Hypothalamus (tissue), 51 donors: Measurements from ENCODE around the gene LRCH3.
A peak's percentile ranks its signal among the peaks of the same experiment; 100 is the strongest.

Experiments used
- DNase-seq, 51 donors: peaks; one replicate each; lab custom pipeline; 2025; lab: John Stamatoyannopoulos, UW

The LRCH3 gene

GRCh38 chr3:197833930-197834715 is 43.1 kb downstream of the LRCH3 start:
- no peak for DNase-seq

- DNase-seq: no peak
Measured at GRCh38 chr3:197835509-197835908, 44.5 kb downstream of the LRCH3 start.

- DNase-seq: no peak
Measured at GRCh38 chr3:197836244-197836643, 45.2 kb downstream of the LRCH3 start.

DNA sequence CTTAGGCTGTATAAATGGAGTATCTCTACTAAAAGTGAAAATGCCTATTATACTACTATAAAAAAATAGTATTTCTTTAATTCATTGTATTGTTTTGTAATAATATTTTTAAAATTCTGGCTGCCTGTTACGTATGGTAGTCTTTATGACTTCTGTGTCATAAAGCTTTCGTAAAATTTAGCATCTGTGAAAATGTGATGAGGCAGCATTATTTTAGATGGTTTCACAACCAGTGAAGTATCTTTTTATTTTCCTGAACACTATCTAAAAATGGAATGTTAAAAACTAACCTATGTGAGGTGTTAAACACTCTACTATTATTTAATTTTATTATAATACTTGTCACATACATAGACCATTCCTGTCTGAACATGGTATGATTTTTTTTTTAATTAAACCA is 46.2 kb downstream of the LRCH3 start:
- no peak for DNase-seq

DNA sequence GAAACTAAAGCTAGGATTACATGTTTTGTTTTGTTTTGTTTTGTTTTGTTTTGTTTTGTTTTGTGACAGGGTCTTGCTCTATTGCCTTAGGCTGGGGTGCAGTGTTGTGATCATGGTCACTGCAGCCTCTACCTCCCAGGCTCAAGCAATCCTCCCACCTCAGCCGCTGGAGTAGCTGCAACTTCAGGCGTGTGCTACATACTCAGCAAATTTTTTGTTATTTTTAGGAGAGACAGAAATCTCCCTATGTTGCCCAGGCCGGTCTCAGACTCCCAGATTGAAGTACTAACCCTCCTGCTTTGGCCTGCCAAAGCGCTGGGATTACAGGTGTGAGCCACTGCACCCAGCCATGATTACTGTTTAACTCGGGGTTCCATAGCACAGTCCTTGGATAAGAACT is 50.7 kb downstream of the LRCH3 start:
- DNase-seq: no peak

DNA sequence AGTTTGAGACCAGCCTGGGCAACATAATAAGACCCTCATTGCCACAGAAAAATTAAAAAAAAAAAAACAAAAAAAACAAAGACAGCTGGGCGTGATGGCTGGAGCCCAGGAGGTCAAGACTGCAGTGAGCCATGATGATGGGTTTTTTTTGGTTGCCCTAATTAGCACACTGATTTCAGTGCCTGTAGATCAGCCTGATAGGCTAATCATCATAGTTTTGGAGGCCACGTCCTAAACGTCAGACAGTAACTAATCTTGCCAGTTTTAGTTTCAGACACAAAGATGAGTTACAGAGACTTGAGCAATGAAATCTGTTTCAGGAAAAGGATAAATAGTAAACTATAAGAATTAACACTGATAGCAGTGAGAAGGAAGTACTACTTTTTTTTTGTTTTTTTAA is 55.4 kb downstream of the LRCH3 start:
- DNase-seq: no peak

- peak in 3 of 51 donors; percentile 1 to 46 (median 10) for DNase-seq
Measured at GRCh38 chr3:197847866-197848401, 56.9 kb downstream of the LRCH3 start.

DNA sequence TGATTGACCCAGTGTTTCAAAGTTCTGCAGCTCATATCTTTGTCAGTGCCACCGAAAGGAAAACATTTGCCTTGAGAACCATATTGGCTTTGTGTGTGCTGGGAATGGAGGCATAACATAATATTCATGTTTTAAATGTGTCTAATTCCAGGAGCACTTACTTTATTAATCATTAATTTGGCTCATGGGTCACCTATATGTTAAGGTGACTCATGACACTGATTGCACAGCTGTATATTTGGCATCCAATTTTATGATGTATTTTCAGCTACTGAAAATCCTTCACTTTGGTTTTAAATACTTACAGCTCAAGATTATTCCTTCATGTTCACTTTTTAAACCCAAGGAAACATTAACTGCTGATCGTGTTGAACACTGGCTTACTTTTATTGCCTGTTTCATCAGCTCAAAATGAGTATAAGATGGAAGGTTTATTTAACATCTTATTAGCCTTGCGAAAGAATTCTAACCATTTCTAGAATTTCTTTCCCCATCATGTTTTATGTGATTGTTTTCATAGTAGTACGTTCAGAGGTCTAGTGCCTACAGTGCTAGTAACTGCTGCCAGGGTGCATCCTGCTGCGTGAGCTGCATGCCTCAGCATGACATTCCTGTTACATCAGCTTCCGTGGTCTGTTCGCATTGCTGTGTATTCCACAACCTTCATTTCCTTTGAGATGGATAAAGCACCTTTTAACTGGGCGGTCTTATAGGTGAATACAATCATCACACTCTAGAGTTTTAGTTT is 63.7 kb downstream of the LRCH3 start:
- DNase-seq: no peak

- DNase-seq: no peak
Measured at GRCh38 chr3:197855571-197855970, 64.5 kb downstream of the LRCH3 start.

DNA sequence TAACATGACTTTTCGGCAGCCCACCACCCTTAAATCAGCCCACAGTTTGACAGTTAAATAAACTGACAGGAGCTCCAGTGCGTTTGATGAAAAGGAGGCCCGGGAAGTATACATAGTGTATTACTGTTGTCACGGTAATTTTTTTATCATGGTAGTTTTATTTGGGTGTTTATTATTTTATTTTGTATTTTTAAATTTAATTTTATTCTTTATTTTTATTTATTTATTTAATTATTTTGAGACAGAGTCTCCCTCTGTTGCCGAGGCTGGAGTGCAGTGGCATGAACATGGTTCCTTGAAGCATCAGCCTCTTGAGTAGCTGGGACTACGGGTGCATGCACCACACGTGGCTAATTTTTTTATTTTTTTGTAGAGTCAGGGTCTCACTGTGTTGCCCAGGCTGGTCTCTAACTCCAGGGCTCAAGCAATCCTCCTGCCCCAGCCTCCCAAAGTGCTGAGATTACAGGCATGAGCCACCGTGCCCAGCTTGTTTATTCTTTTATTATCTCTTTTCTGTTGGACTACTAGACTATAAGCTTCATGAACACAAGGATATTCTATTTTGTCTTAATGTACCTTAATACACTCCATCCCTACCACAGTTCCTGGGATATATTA is 65.3 kb downstream of the LRCH3 start:
- DNase-seq: no peak

GRCh38 chr3:197858133-197858532 is 67.1 kb downstream of the LRCH3 start:
- no peak for DNase-seq

GRCh38 chr3:197858598-197858997 is 67.5 kb downstream of the LRCH3 start:
- no peak for DNase-seq

GRCh38 chr3:197866035-197866434 is 75.0 kb downstream of the LRCH3 start:
- DNase-seq: no peak

DNA sequence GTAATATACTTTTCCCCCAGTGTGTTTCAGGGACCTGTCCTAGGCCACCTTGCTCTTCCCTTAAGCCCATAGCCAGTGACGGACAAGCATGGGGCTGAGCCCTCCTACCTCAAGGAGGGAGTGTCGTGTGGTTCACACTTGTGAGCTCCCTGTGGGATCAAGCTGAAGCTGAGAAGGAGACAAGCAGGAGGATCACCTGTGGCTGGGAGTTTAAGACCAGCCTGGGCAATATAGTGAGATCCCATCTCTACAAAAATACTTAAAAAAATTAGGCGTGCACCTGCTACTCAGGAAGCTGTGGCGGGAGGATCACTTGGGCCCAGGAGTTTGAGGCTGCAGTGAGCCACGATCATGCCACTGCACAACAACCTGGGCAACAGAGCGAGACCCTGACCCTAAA is 82.3 kb downstream of the LRCH3 start:
- DNase-seq: no peak

GRCh38 chr3:197874064-197874463 is 83.0 kb downstream of the LRCH3 start:
- no peak for DNase-seq

- peak in 2 of 51 donors; percentile 15 to 31 for DNase-seq
Measured at GRCh38 chr3:197874653-197875052, 83.6 kb downstream of the LRCH3 start.

GRCh38 chr3:197877902-197878301 is 86.8 kb downstream of the LRCH3 start:
- DNase-seq: no peak

DNA sequence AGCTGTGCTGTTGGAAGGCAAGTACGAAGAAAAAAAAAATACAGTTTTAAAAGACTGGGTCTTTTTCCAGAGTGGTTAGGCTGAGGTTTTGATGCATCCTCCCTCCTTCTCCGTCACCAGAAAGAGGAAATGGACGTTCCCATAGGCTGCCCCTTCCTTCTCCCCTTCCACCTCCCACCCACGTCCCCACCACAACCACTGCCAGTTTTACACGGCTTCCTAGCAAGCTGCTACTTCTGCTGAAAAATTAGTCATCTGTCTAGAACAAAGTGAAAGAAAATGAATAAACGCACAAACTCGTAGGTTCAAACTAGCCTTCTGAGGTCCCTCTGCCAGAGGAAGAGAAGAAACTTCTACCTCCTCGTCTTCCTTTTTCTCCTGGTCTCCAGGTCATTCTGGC is 87.4 kb downstream of the LRCH3 start:
- peak in 1 of 51 donors; percentile 17 for DNase-seq

DNA sequence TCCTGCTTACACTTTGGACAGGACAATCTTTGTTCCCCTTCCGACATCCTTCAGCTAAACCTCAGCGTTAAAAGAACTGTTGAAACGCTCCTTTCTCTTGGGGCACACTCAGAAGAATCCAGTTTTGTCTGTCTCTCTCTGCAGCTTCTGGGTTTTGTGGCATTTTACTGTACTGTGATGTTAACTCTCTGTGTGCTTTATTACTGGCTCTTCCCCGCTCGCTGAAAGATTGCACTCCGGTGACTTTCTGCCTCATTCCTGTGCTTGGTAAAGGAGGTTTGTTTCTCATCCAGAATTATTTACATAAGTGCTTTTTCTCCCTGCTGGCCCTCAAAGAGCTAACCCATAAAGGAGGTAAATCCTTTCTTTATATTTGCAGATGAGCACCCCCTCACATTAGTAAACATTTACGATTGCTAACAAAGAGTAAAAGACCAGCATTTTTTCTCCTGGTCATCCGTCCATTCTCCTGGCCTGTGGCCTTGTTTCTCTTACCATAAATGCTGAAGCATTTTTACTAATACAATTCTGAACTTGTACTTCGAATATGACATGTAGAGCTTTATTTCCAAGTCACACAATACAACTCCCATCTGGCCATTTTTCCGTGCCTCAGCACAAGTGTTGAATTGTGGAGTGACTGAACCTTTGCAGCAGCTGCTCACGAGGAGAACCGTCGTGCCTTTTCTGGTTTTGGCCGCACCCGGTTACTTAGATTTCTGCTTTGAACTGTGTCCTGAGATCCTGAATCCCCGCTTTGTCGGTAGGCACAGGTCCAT is 89.6 kb downstream of the LRCH3 start:
- DNase-seq: peak in 3 of 51 donors; percentile 3 to 25 (median 14)

DNA sequence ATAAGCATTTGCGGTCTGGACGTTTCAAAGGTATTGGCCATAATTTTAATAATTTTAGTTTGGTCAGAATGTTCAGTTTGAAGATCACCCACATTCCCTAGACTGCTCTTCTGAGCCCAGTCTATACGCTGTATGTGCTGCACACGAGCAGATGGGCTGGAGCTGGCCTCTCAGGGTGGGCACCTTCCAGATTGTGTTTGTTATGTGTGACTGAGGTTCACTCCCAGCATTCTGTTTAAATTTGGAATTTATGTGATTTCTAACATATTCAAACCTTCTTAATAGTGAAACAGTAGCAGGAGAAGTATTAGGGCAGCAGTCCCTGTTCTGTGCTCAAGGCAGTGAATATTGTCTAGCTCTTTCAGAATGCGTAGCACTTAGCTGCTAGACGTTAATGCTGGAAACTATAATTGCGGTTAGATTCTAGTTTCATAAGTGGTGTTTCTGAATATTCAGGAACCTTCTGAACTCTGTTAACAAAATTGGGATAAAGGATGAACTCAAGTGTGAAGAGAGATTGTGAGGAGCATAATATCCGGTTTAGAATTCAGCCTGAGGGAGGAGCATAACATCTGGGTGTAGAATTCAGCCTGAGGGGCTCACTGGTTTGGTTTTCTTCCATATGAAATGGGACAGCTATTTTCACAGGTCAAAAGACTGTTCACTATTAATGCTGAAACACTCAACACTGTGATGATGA is 90.4 kb downstream of the LRCH3 start:
- DNase-seq: peak in 1 of 51 donors; percentile 24
